ENCODE data around the gene CD300LB. TPM values are rescaled to one million over a fixed set of nuclear protein-coding genes. Genes with fewer than 3 reads are reported as not detected.
A peak's percentile ranks its signal among the peaks of the same experiment; 100 is the strongest.
"Not testable (repeated sequence)": the region's sequence is repeated elsewhere in the genome, so short reads cannot be mapped to it uniquely, and the experiment has no call there.

Gene CD300LB
- total RNA-seq, 2 experiments from 2014 or later: not detected

- Mint-ChIP-seq H3K4me3 (no peak overlapping the region), H3K4me1 (ENCODE audit: low read depth) (no peaks in the 10 kb centered on the region), H3K9me3 (no peaks in the 10 kb centered on the region), H3K36me3 (ENCODE audit: low read depth) (no peaks in the 10 kb centered on the region), H3K27ac (no peak overlapping the region), H3K27me3 (ENCODE audit: low read depth) (no peaks in the 10 kb centered on the region)
- CTCF ChIA-PET: interaction anchor here (1.0 kb wide), 1 partner anchor 46 kb away, joined by 3 read pairs; no protein-coding TSS in a partner anchor
- intact Hi-C loops (cut with micrococcal nuclease): no loop called here
- DNase-seq: no peak
These were observed 28.4 kb downstream of the CD300LB start for GRCh38 chr17:74502861-74503260.

DNA sequence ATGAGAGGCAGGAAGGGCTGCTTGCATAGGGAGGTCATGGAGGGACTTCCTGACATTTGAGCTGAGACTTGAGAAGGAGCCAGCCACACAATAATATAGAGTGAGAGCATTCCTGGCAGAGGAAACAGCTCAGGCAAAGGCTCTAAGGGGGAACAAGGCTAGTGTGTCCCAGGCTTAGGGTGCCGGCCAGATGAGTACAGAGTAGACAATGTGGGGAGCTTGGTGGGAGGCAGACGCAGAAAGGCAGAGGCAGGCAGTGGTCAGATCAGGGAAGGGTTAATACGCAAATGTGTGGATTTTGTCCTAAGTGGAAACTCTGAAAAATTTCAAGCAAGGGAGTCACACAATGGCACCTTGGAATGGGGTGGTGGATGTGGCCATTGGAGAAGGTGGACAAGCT is 31.3 kb downstream of the CD300LB start:
- H3K9me3 Mint-ChIP-seq: no peaks in the 10 kb centered on the region
- no peaks in the 10 kb centered on the region for H3K36me3 Mint-ChIP-seq (ENCODE audit: low read depth)
- no peak overlapping the region for H3K27ac Mint-ChIP-seq
- DNase-seq: no peak
- CTCF ChIA-PET: interaction anchor here (1.2 kb wide), 1 partner anchor 121 kb away, joined by 4 read pairs; no protein-coding TSS in a partner anchor
- no peaks in the 10 kb centered on the region for H3K27me3 Mint-ChIP-seq (ENCODE audit: low read depth)
- H3K4me3 Mint-ChIP-seq: no peak overlapping the region
- intact Hi-C loops (cut with micrococcal nuclease): no loop called here
- no peaks in the 10 kb centered on the region for H3K4me1 Mint-ChIP-seq (ENCODE audit: low read depth)

DNA sequence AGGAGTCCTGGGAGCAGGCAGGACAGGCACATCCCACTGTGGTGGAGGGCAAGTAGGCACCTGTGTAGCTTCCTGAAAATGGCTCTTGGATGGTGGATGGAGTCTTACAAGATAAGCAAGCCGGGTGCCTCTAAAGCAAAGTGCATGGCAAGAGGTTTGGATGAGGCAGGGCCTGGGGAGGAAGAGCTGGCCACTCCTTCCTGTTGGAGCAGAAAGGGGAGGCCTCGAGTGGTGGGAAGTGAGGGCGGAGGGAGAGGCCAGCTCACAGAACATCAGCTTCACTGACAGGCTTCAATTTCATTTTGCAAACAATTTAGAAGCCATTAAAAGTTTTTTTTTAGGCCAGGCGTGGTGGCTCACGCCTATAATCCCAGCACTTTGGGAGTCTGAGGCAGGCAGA is 33.8 kb downstream of the CD300LB start:
- peaks cover 2% of the 10 kb centered on the region for H3K27me3 Mint-ChIP-seq (ENCODE audit: low read depth)
- no peaks in the 10 kb centered on the region for H3K9me3 Mint-ChIP-seq
- H3K36me3 Mint-ChIP-seq (ENCODE audit: low read depth): no peaks in the 10 kb centered on the region
- no peak overlapping the region for H3K4me3 Mint-ChIP-seq
- no peak for DNase-seq
- intact Hi-C loops (cut with micrococcal nuclease): no loop called here
- no peak overlapping the region for H3K27ac Mint-ChIP-seq
- no peaks in the 10 kb centered on the region for H3K4me1 Mint-ChIP-seq (ENCODE audit: low read depth)
- CTCF ChIA-PET: interaction anchor here (1.1 to 3.2 kb wide), 3 partner anchors 14 to 129 kb away, joined by 4 to 20 read pairs (median 5); no protein-coding TSS in a partner anchor

- Mint-ChIP-seq H3K27me3 (ENCODE audit: low read depth) (peaks cover 2% of the 10 kb centered on the region), H3K9me3 (no peaks in the 10 kb centered on the region), H3K4me1 (ENCODE audit: low read depth) (no peaks in the 10 kb centered on the region), H3K36me3 (ENCODE audit: low read depth) (no peaks in the 10 kb centered on the region), H3K4me3 (no peak overlapping the region), H3K27ac (no peak overlapping the region)
- CTCF ChIA-PET: interaction anchor here (0.6 to 2.6 kb wide), 8 partner anchors 14 to 178 kb away, joined by 3 to 16 read pairs (median 4); no protein-coding TSS in a partner anchor
- peak; percentile 79 for DNase-seq
- intact Hi-C loops (cut with micrococcal nuclease): loop anchor here (1.0 to 5.0 kb wide), 4 partner anchors 36 to 125 kb away; no protein-coding TSS in a partner anchor
These were observed 37.9 kb downstream of the CD300LB start for GRCh38 chr17:74493331-74493833.

DNA sequence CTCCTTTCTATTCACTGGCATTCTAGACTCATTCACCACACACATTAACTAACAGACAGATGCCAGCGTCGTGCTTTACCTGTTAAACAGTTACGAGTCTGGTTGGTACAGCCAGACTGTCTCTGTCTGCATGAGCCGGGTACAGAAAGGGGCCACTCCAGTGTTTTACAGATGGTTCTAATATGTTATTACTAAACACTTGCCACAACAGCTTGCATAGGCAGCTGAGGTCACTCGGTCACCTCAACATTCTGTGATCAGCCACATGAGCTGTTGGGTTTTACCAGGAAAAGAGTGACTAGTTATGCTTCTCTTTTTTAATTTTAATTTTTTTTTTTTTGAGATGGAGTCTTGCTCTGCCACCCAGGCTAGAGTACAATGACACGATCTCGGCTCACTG is 39.6 kb downstream of the CD300LB start:
- intact Hi-C loops (cut with micrococcal nuclease): loop anchor here (5.0 kb wide), 1 partner anchor 111 kb away; no protein-coding TSS in a partner anchor
- Mint-ChIP-seq H3K27me3 (ENCODE audit: low read depth) (peaks cover 2% of the 10 kb centered on the region), H3K9me3 (no peaks in the 10 kb centered on the region), H3K4me1 (ENCODE audit: low read depth) (no peaks in the 10 kb centered on the region), H3K36me3 (ENCODE audit: low read depth) (no peaks in the 10 kb centered on the region), H3K4me3 (no peak overlapping the region), H3K27ac (no peak overlapping the region)
- CTCF ChIA-PET: interaction anchor here (0.7 to 2.0 kb wide), 7 partner anchors 16 to 163 kb away, joined by 3 to 10 read pairs (median 4); no protein-coding TSS in a partner anchor
- no peak for DNase-seq

- intact Hi-C loops (cut with micrococcal nuclease): loop anchor here (5.0 kb wide), 1 partner anchor 112 kb away; no protein-coding TSS in a partner anchor
- Mint-ChIP-seq H3K36me3 (ENCODE audit: low read depth) (no peaks in the 10 kb centered on the region), H3K4me1 (ENCODE audit: low read depth) (no peaks in the 10 kb centered on the region), H3K4me3 (no peak overlapping the region), H3K27me3 (ENCODE audit: low read depth) (peaks cover 2% of the 10 kb centered on the region), H3K9me3 (no peaks in the 10 kb centered on the region), H3K27ac (no peak overlapping the region)
- CTCF ChIA-PET: interaction anchor here (0.7 to 2.0 kb wide), 4 partner anchors 33 to 123 kb away, joined by 3 to 8 read pairs (median 6); partner anchors contain the start of gene GPR142
- no peak for DNase-seq
These were observed 40.6 kb downstream of the CD300LB start for GRCh38 chr17:74490716-74491115.

DNA sequence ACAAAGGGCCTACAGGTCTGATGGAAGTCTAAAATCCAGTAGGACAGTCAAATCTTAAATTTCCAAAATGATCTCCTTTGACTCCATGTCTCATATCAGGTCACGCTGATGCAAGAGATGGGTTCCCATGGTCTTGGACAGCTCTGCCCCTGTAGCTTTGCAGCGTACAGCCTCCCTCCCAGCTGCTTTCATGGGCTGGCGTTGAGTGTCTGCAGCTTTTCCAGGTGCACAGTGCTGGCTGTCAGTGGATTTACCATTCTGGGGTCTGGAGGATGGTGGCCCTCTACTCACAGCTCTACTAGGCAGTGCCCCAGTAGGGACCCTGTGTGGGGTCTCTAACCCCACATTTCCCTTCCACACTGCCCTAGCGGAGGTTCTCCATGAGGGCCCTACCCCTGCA is 43.0 kb downstream of the CD300LB start:
- DNase-seq; H3K9me3 Mint-ChIP-seq; H3K36me3 Mint-ChIP-seq (ENCODE audit: low read depth); H3K4me1 Mint-ChIP-seq (ENCODE audit: low read depth); H3K27me3 Mint-ChIP-seq (ENCODE audit: low read depth); H3K4me3 Mint-ChIP-seq; intact Hi-C loops (cut with micrococcal nuclease); H3K27ac Mint-ChIP-seq: not testable (repeated sequence)
- CTCF ChIA-PET: interaction anchor here (1.0 to 1.2 kb wide), 5 partner anchors 9 to 121 kb away, joined by 3 to 4 read pairs (median 3); partner anchors contain the start of gene GPR142

- Mint-ChIP-seq H3K27me3 (ENCODE audit: low read depth) (no peaks in the 10 kb centered on the region), H3K36me3 (ENCODE audit: low read depth) (no peaks in the 10 kb centered on the region), H3K4me3 (no peak overlapping the region), H3K4me1 (ENCODE audit: low read depth) (no peaks in the 10 kb centered on the region), H3K9me3 (no peaks in the 10 kb centered on the region), H3K27ac (no peak overlapping the region)
- no peak for DNase-seq
- intact Hi-C loops (cut with micrococcal nuclease): no loop called here
- CTCF ChIA-PET: no interaction called here
These were observed 45.4 kb downstream of the CD300LB start for GRCh38 chr17:74485841-74486240.

- H3K4me1 Mint-ChIP-seq (ENCODE audit: low read depth): no peaks in the 10 kb centered on the region
- no peak for DNase-seq
- H3K27me3 Mint-ChIP-seq (ENCODE audit: low read depth): no peaks in the 10 kb centered on the region
- no peaks in the 10 kb centered on the region for H3K36me3 Mint-ChIP-seq (ENCODE audit: low read depth)
- intact Hi-C loops (cut with micrococcal nuclease): no loop called here
- no peak overlapping the region for H3K27ac Mint-ChIP-seq
- CTCF ChIA-PET: interaction anchor here (0.7 to 0.9 kb wide), 2 partner anchors 28 to 72 kb away, joined by 4 to 5 read pairs; no protein-coding TSS in a partner anchor
- no peaks in the 10 kb centered on the region for H3K9me3 Mint-ChIP-seq
- H3K4me3 Mint-ChIP-seq: no peak overlapping the region
These were observed 46.1 kb downstream of the CD300LB start for GRCh38 chr17:74485022-74485743.

DNA sequence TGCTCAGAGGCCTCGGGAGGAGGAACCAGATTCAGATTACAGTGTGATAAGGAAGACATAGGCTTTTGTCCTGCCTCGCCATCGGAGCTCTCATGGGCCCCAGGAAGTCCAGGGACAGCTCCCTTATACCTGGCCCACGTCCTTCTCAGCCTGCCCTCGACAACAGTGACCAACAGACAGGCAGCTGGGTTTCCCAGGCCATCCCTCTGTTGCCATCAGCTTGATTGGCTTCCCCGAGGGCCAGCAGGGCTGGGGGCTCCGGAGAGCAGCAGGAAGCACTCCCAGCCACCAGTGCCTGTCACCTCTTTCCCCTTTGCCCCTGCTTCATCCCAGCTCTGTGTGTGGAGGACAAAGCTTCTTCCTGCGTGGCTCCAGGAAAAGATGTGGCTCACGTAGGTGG is 47.2 kb downstream of the CD300LB start:
- CTCF ChIA-PET: interaction anchor here (0.6 to 1.3 kb wide), 3 partner anchors 13 to 105 kb away, joined by 3 read pairs; no protein-coding TSS in a partner anchor
- no peaks in the 10 kb centered on the region for H3K36me3 Mint-ChIP-seq (ENCODE audit: low read depth)
- H3K27ac Mint-ChIP-seq: no peak overlapping the region
- H3K9me3 Mint-ChIP-seq: no peaks in the 10 kb centered on the region
- intact Hi-C loops (cut with micrococcal nuclease): no loop called here
- H3K4me1 Mint-ChIP-seq (ENCODE audit: low read depth): peaks cover 10% of the 10 kb centered on the region
- H3K4me3 Mint-ChIP-seq: no peak overlapping the region
- H3K27me3 Mint-ChIP-seq (ENCODE audit: low read depth): no peaks in the 10 kb centered on the region
- DNase-seq: no peak

DNA sequence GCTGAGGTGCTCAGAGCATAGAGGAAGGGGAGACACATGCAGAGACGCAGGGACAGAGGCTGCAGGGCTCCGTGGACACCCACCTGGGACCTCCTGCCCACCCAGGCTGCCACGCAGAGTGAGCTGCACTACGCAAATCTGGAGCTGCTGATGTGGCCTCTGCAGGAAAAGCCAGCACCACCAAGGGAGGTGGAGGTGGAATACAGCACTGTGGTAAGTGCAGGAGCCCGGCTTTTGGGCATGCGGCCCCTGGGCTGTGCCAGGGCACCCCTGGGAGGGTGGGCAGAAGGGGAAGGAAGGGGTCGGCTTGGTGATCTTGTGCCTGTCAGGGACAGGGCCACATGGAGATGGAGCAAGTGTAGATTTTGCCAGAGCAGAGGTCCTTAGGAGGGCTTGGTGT is 49.7 kb downstream of the CD300LB start:
- intact Hi-C loops (cut with micrococcal nuclease): no loop called here

GRCh38 chr17:74480290-74480689 is 51.0 kb downstream of the CD300LB start:
- H3K27me3 Mint-ChIP-seq (ENCODE audit: low read depth): no peaks in the 10 kb centered on the region
- peaks cover 3% of the 10 kb centered on the region for H3K36me3 Mint-ChIP-seq (ENCODE audit: low read depth)
- CTCF ChIA-PET: interaction anchor here (0.6 to 2.1 kb wide), 4 partner anchors 8 to 158 kb away, joined by 3 to 7 read pairs (median 5); partner anchors contain the start of gene GPR142
- peaks cover 14% of the 10 kb centered on the region for H3K9me3 Mint-ChIP-seq
- no peak overlapping the region for H3K27ac Mint-ChIP-seq
- H3K4me3 Mint-ChIP-seq: no peak overlapping the region
- H3K4me1 Mint-ChIP-seq (ENCODE audit: low read depth): peaks cover 23% of the 10 kb centered on the region
- intact Hi-C loops (cut with micrococcal nuclease): no loop called here
- DNase-seq: no peak

More for the DNA sequence above, 49.7 kb downstream of the CD300LB start:
- H3K27ac Mint-ChIP-seq: no peak overlapping the region
- no peaks in the 10 kb centered on the region for H3K36me3 Mint-ChIP-seq (ENCODE audit: low read depth)
- DNase-seq: no peak
- no peaks in the 10 kb centered on the region for H3K27me3 Mint-ChIP-seq (ENCODE audit: low read depth)
- CTCF ChIA-PET: interaction anchor here (1.2 to 1.4 kb wide), 2 partner anchors 26 to 103 kb away, joined by 3 to 5 read pairs; no protein-coding TSS in a partner anchor
- H3K4me3 Mint-ChIP-seq: no peak overlapping the region
- H3K9me3 Mint-ChIP-seq: peaks cover 2% of the 10 kb centered on the region
- H3K4me1 Mint-ChIP-seq (ENCODE audit: low read depth): peaks cover 23% of the 10 kb centered on the region
